Activated CD4-positive, alpha-beta T cell treated with anti-CD3 and anti-CD28 coated beads for 48 hours (primary cell): ENCODE results near the gene MKLN1.

Experiments
- DNase-seq: peaks from one replicate; pipeline ENCODE4 v3.0.0-alpha.2; 2020

MKLN1 gene

GRCh38 chr7:131327626-131328376 lies at the start of gene MKLN1:
TSS of gene MKLN1 (plus strand) at chr7:131327876. CDS start at chr7:131327900, 24 bp downstream.
- peak; percentile 94 for DNase-seq

GRCh38 chr7:131279044-131279443 lies 48.6 kb upstream of the MKLN1 start:
- no peak for DNase-seq

- DNase-seq, result no peak
These were observed 46.2 kb upstream of the MKLN1 start for GRCh38 chr7:131281266-131282048.

- DNase-seq, result no peak
These were observed 42.8 kb upstream of the MKLN1 start for GRCh38 chr7:131284702-131285419.

GRCh38 chr7:131285556-131285955 lies 42.1 kb upstream of the MKLN1 start:
- no peak for DNase-seq

- no peak for DNase-seq
These were observed 39.2 kb upstream of the MKLN1 start for GRCh38 chr7:131288450-131288849.

- no peak for DNase-seq
These were observed 38.6 kb upstream of the MKLN1 start for GRCh38 chr7:131289051-131289450.

GRCh38 chr7:131292141-131292905 lies 35.4 kb upstream of the MKLN1 start:
- DNase-seq, result no peak

GRCh38 chr7:131293018-131293417 lies 34.7 kb upstream of the MKLN1 start:
- DNase-seq, result no peak

GRCh38 chr7:131294553-131294952 lies 33.1 kb upstream of the MKLN1 start:
- DNase-seq, result no peak

GRCh38 chr7:131298608-131298992 lies 29.1 kb upstream of the MKLN1 start:
- no peak for DNase-seq

GRCh38 chr7:131299074-131299473 lies 28.6 kb upstream of the MKLN1 start:
- DNase-seq, result no peak

- DNase-seq, result no peak
These were observed 27.6 kb upstream of the MKLN1 start for GRCh38 chr7:131300078-131300477.

- no peak for DNase-seq
These were observed 26.9 kb upstream of the MKLN1 start for GRCh38 chr7:131300572-131301466.

GRCh38 chr7:131302446-131302845 lies 25.2 kb upstream of the MKLN1 start:
- DNase-seq, result no peak

- peak; percentile 6 for DNase-seq
These were observed 24.6 kb upstream of the MKLN1 start for GRCh38 chr7:131302876-131303707.

GRCh38 chr7:131305152-131305551 lies 22.5 kb upstream of the MKLN1 start:
- DNase-seq, result no peak

- DNase-seq, result peak; percentile 9
These were observed 21.6 kb upstream of the MKLN1 start for GRCh38 chr7:131306041-131306440.

- DNase-seq, result no peak
These were observed 20.9 kb upstream of the MKLN1 start for GRCh38 chr7:131306777-131307176.

- no peak for DNase-seq
These were observed 20.0 kb upstream of the MKLN1 start for GRCh38 chr7:131307627-131308026.

- no peak for DNase-seq
These were observed 14.8 kb upstream of the MKLN1 start for GRCh38 chr7:131312838-131313237.
